ENCODE measurements around the gene CA5B.

DNA sequence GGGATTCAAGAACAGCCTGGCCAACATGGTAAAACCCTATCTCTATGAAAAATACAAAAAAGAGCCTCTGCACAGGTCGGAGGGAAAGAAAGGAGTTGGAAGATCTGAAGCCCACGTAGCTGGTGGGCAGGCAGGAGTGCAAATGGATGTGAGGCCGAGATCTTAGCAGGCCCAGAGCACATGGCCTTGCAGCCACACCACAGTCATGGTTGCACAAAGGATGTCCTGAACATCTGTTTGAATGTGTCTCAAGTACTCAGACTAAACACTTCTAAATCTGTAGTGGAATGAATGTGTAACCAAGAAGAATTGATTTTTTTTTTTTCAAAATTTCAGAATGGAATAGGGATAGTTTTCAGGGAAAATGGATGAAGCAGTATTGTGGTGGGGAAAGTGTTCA, 10.8 kb downstream of the CA5B start:
- TF ChIP-seq CTCF (IDR thresholded peaks at IDR 0.05) (no peak), POLR2A (IDR thresholded peaks at IDR 0.05) (no peak)
